ENCODE data around the gene SMG1.
"Not testable (repeated sequence)": the region's sequence is repeated elsewhere in the genome, so short reads cannot be mapped to it uniquely, and the experiment has no call there.

The SMG1 gene

DNA sequence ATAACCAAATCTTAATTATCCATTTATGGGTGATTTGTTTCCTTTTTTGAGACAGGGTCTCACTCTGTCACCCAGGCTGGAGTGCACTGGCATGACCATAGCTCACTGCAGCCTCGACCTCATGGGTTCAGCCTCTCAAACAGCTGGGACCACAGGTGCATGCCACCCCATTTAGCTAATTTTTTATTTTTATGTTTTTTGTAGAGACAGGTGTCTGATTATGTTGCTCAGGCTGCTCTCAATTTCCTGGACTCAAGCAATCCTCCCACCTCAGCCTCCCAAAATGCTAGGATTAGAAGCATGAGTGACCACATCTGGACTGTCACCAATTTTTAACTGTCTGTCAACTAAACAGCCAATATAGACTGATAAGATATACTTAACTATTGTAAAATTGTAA lies 25.0 kb downstream of the SMG1 start:
- not testable (repeated sequence) for H3K36me3 ChIP-seq (ENCODE audit: control insufficient read depth, insufficient read depth, low read length); H3K4me3 ChIP-seq (ENCODE audit: low read depth, low read length); H3K9ac ChIP-seq (ENCODE audit: low read length); H3K4me1 ChIP-seq (ENCODE audit: control insufficient read depth, insufficient read depth, low read length); H3K27ac ChIP-seq (ENCODE audit: low read depth, low read length); H3K9me3 ChIP-seq (ENCODE audit: control insufficient read depth, insufficient read depth, low read depth, low read length); H3K27me3 ChIP-seq (ENCODE audit: control insufficient read depth, insufficient read depth, low read length)

DNA sequence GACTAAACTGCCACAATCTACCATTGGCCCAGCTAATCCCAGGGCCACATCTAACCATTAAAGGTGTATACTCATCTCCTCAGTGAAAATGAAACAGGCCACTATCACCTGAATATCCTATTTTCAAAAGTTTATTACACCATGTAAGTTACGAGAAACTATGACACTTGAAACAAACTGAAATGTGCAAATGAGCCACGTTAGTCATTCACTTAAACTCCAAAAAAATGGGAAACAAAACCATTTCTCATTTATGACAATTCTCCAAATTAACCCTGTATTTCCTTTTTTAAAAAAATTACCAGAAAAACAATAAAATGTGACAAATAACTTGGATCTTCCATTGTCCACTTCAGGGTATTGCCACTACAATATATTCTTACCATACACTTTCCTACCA lies 41.8 kb downstream of the SMG1 start:
- H3K27me3 ChIP-seq (ENCODE audit: control insufficient read depth, insufficient read depth, low read length); H3K27ac ChIP-seq (ENCODE audit: low read depth, low read length); H3K4me3 ChIP-seq (ENCODE audit: low read depth, low read length); H3K9ac ChIP-seq (ENCODE audit: low read length); H3K4me1 ChIP-seq (ENCODE audit: control insufficient read depth, insufficient read depth, low read length); H3K9me3 ChIP-seq (ENCODE audit: control insufficient read depth, insufficient read depth, low read depth, low read length): not testable (repeated sequence)
- H3K36me3 ChIP-seq (ENCODE audit: control insufficient read depth, insufficient read depth, low read length) = peaks cover 38% of the 10 kb centered on the region

DNA sequence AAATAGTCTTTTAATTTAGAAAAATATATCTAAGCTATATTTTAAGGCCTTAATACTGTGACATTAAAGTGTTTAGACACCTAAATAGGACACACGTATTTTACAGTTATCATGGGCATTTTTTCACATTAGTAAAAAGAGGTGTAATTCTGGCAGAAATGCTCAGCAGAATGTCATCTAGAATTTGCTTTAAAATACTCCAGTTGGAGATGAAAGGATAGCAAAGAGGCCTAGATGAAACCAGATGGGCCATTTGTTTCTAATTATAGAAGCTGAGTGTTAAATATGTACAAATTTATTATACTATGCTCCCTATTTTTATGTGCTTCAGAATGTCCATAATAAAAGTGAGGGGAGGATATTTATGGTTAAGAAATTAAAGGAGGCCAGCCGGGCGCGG lies 48.5 kb downstream of the SMG1 start:
- peaks cover 36% of the 10 kb centered on the region for H3K36me3 ChIP-seq (ENCODE audit: control insufficient read depth, insufficient read depth, low read length)
- not testable (repeated sequence) for H3K27me3 ChIP-seq (ENCODE audit: control insufficient read depth, insufficient read depth, low read length); H3K4me1 ChIP-seq (ENCODE audit: control insufficient read depth, insufficient read depth, low read length); H3K9ac ChIP-seq (ENCODE audit: low read length); H3K27ac ChIP-seq (ENCODE audit: low read depth, low read length); H3K9me3 ChIP-seq (ENCODE audit: control insufficient read depth, insufficient read depth, low read depth, low read length); H3K4me3 ChIP-seq (ENCODE audit: low read depth, low read length)

DNA sequence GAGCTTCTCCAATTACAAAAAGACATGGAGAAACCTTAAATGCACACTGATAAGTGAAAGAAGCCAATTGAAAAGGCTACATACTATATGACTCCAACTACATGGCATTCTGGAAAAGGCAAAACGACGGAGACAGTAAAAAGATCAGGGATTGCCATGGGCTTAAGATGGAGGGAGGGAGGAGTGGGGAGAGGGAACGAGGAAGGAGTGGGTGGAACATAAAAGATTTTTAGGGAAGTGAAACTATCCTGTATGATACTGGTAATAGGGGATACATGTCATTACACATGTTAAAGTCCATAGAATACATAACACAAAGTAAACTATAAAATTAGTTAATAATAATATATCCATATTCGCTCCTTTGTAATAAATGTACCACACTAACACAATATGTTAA lies 48.9 kb downstream of the SMG1 start:
- H3K27me3 ChIP-seq (ENCODE audit: control insufficient read depth, insufficient read depth, low read length); H3K27ac ChIP-seq (ENCODE audit: low read depth, low read length); H3K4me1 ChIP-seq (ENCODE audit: control insufficient read depth, insufficient read depth, low read length); H3K9ac ChIP-seq (ENCODE audit: low read length); H3K4me3 ChIP-seq (ENCODE audit: low read depth, low read length); H3K9me3 ChIP-seq (ENCODE audit: control insufficient read depth, insufficient read depth, low read depth, low read length): not testable (repeated sequence)
- H3K36me3 ChIP-seq (ENCODE audit: control insufficient read depth, insufficient read depth, low read length) = peaks cover 37% of the 10 kb centered on the region

DNA sequence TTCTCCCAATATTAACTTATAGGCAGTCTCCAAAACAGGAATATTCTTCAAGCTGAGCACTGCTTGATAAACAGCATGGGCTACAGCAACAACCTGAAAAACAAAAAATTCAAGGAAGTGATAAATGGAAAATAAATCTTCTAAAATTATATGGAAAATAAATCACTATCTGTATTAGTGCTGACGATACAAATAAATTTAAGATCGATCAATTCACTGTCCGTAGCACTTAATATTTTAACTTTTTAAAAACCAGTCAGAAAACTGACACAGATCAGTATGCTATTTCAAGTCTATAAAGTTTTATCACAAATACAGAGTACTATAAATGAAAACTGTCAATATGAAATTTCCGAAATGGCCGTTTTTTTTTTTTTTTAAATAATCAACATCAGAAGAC lies 49.9 kb downstream of the SMG1 start:
- H3K4me1 ChIP-seq (ENCODE audit: control insufficient read depth, insufficient read depth, low read length); H3K9me3 ChIP-seq (ENCODE audit: control insufficient read depth, insufficient read depth, low read depth, low read length); H3K4me3 ChIP-seq (ENCODE audit: low read depth, low read length); H3K27ac ChIP-seq (ENCODE audit: low read depth, low read length); H3K27me3 ChIP-seq (ENCODE audit: control insufficient read depth, insufficient read depth, low read length); H3K9ac ChIP-seq (ENCODE audit: low read length): not testable (repeated sequence)
- H3K36me3 ChIP-seq (ENCODE audit: control insufficient read depth, insufficient read depth, low read length) = peaks cover 34% of the 10 kb centered on the region

DNA sequence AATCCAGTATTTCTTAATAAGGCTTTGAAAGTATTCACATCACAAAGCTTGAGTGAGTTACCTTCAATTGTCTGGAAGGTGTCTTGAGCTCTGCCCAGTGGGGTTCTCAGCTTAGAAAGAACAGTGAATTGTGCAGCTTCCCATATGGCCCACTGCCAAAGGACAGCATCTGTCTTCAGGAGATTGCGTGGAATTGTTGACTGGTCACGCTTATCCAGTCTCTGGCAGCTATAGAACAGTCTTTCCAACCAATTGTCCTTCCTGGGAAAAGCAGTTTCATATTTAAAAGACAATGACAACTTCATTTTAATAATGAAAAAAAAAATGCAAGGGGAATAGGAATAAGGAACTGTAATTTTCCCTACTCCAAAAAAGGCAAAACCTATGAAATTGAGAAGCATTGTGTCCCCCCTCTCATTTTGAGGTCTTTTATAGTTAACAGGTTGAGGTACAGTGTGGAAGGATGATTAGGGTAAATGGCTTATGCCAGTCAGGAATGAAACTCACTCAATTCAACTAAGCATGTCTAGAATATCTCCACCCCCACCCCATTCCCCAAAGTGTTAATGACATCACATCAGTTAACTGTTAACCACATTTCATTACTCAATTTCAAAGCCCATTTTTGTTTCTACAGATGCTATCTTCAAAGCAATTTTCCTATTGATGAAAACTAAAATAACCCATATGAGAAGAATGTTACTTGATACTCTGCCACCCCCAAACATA lies 57.0 kb downstream of the SMG1 start:
- H3K27me3 ChIP-seq (ENCODE audit: control insufficient read depth, insufficient read depth, low read length); H3K27ac ChIP-seq (ENCODE audit: low read depth, low read length); H3K9me3 ChIP-seq (ENCODE audit: control insufficient read depth, insufficient read depth, low read depth, low read length); H3K4me1 ChIP-seq (ENCODE audit: control insufficient read depth, insufficient read depth, low read length); H3K4me3 ChIP-seq (ENCODE audit: low read depth, low read length); H3K9ac ChIP-seq (ENCODE audit: low read length): not testable (repeated sequence)
- peaks cover 66% of the 10 kb centered on the region for H3K36me3 ChIP-seq (ENCODE audit: control insufficient read depth, insufficient read depth, low read length)

DNA sequence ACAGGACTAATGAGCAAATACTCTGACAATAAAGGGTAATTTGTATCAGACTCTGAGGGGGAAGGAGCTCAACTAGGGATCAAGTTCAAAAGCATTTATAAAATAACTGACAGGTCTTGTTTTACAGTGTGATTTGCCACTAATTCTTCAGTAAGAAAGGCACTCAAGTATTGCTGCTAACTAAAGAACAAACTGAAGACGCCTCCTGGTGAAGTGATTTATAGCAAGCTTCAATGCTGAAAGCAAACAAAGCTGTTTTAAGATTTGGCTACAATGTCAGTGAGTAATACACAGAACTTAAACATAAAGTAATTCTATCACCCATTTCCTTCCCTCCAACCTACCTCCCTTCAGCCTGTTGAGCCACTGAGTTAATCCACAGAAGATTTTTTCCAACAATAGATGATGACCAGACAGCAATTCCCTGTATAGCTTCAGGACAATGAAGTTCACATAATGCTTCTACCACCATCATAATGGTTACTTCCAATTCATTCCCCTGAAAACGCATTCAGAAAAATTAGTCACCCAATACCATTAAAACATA lies 59.9 kb downstream of the SMG1 start:
- H3K36me3 ChIP-seq (ENCODE audit: control insufficient read depth, insufficient read depth, low read length) = peaks cover 65% of the 10 kb centered on the region
- not testable (repeated sequence) for H3K9ac ChIP-seq (ENCODE audit: low read length); H3K27me3 ChIP-seq (ENCODE audit: control insufficient read depth, insufficient read depth, low read length); H3K9me3 ChIP-seq (ENCODE audit: control insufficient read depth, insufficient read depth, low read depth, low read length); H3K4me3 ChIP-seq (ENCODE audit: low read depth, low read length); H3K4me1 ChIP-seq (ENCODE audit: control insufficient read depth, insufficient read depth, low read length); H3K27ac ChIP-seq (ENCODE audit: low read depth, low read length)

DNA sequence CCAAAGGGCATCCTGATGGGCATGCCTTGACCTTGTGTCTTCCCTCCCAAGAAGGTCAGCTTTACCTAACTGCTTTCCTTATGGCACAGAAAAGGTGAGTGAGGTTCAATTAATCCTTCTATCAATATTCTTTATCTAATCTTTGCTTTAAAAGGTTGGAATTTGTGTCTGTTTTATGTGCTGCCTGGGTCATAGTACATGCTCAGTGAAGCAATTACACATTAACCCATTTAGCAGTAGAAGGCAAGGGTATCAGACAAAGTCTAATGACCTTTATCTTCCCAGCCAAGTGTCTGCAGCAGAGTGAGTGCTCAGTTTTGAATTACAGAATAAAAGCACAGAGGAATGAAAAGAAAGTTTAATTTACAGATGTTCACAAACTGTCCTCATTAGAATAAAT lies 63.3 kb downstream of the SMG1 start:
- H3K27ac ChIP-seq (ENCODE audit: low read depth, low read length); H3K4me1 ChIP-seq (ENCODE audit: control insufficient read depth, insufficient read depth, low read length); H3K27me3 ChIP-seq (ENCODE audit: control insufficient read depth, insufficient read depth, low read length); H3K9me3 ChIP-seq (ENCODE audit: control insufficient read depth, insufficient read depth, low read depth, low read length); H3K4me3 ChIP-seq (ENCODE audit: low read depth, low read length); H3K9ac ChIP-seq (ENCODE audit: low read length): not testable (repeated sequence)
- H3K36me3 ChIP-seq (ENCODE audit: control insufficient read depth, insufficient read depth, low read length) = peaks cover 51% of the 10 kb centered on the region

DNA sequence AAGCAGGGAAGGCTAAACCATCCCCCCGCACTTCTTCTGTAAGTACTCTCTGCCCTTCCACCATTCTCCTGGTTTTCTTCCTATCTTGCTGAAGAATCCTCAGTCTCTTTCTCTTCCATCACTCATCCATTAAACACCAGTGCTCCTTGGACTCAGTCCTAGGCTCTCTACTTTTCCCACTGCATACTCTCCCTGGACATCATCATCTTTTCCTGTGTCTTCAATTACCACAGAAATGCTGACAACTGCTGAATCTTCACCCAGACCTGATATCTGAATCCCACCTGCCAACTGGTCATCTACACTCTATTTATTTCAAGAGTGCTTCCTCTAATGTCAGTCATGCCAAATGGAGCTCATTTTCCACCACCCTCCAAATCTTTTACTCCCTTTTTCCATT lies 71.0 kb downstream of the SMG1 start:
- no peaks in the 10 kb centered on the region for H3K27me3 ChIP-seq (ENCODE audit: control insufficient read depth, insufficient read depth, low read length)
- no peak overlapping the region for H3K4me3 ChIP-seq (ENCODE audit: low read depth, low read length)
- no peak overlapping the region for H3K9ac ChIP-seq (ENCODE audit: low read length)
- H3K27ac ChIP-seq (ENCODE audit: low read depth, low read length) = no peak overlapping the region
- H3K9me3 ChIP-seq (ENCODE audit: control insufficient read depth, insufficient read depth, low read depth, low read length) = no peaks in the 10 kb centered on the region
- H3K36me3 ChIP-seq (ENCODE audit: control insufficient read depth, insufficient read depth, low read length) = peaks cover 84% of the 10 kb centered on the region
- H3K4me1 ChIP-seq (ENCODE audit: control insufficient read depth, insufficient read depth, low read length) = no peaks in the 10 kb centered on the region

DNA sequence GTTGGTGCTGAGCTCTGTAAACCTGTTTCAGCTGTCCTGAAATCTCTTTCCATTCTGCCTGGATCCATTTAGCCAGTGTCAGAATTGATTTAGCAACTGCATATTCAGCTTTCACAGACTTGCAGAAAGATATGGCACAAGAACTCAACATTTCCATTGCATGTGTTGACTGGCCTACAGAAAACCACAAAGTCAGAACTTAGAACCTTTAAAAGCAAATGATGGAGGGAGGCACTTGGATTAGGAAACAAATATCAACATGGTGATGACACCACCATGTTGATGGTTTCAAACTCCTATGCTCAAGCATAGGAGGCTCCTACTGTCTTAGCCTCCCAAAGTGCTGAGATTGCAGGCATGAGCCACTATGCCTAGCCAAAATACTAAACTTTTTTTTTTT lies 72.5 kb downstream of the SMG1 start:
- Histone ChIP-seq H3K9ac (ENCODE audit: low read length) (no peak overlapping the region), H3K4me3 (ENCODE audit: low read depth, low read length) (no peak overlapping the region), H3K36me3 (ENCODE audit: control insufficient read depth, insufficient read depth, low read length) (peaks cover 95% of the 10 kb centered on the region), H3K4me1 (ENCODE audit: control insufficient read depth, insufficient read depth, low read length) (no peaks in the 10 kb centered on the region), H3K27me3 (ENCODE audit: control insufficient read depth, insufficient read depth, low read length) (no peaks in the 10 kb centered on the region), H3K9me3 (ENCODE audit: control insufficient read depth, insufficient read depth, low read depth, low read length) (no peaks in the 10 kb centered on the region), H3K27ac (ENCODE audit: low read depth, low read length) (no peak overlapping the region)

DNA sequence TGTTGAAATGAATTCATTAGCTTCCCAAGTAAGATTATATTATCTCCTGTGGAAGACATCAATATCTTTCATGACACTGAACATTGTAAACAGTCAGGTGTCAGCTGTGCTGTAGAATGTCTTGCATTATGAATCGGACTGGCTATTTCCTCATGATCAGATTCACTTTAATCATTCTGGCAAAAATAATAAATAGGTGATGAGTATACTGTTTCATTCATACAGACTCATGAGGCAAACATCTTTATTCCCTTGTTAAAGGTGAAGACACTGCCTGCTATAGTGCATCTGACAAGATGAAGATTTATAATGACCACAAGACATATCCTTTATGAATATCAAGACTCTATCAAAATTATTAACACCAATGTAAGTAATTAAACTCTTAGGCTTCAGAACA lies 73.6 kb downstream of the SMG1 start:
- Histone ChIP-seq H3K27ac (ENCODE audit: low read depth, low read length) (no peak overlapping the region), H3K4me1 (ENCODE audit: control insufficient read depth, insufficient read depth, low read length) (no peaks in the 10 kb centered on the region), H3K4me3 (ENCODE audit: low read depth, low read length) (no peak overlapping the region), H3K36me3 (ENCODE audit: control insufficient read depth, insufficient read depth, low read length) (peaks cover 98% of the 10 kb centered on the region), H3K27me3 (ENCODE audit: control insufficient read depth, insufficient read depth, low read length) (no peaks in the 10 kb centered on the region), H3K9ac (ENCODE audit: low read length) (no peak overlapping the region), H3K9me3 (ENCODE audit: control insufficient read depth, insufficient read depth, low read depth, low read length) (no peaks in the 10 kb centered on the region)

DNA sequence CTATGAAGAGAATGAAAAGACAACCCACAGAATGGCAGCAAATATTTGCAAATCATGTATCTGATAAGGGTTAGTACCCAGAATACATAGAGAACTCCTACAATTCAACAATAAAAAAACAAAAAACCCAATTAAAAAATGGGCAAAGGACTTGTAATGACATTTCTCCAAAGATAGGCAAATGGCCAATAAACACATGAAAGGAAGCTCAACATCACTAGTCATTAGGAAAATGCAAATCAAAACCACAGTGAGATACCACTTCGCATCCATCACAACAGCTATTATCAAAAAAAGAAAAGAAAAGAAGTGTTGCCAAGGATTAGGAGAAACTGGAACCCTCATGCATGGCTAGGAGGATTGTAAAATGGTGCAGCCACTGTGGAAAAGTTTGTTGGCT lies 79.8 kb downstream of the SMG1 start:
- no peak overlapping the region for H3K27ac ChIP-seq (ENCODE audit: low read depth, low read length)
- H3K4me3 ChIP-seq (ENCODE audit: low read depth, low read length) = no peak overlapping the region
- H3K9ac ChIP-seq (ENCODE audit: low read length) = no peak overlapping the region
- H3K9me3 ChIP-seq (ENCODE audit: control insufficient read depth, insufficient read depth, low read depth, low read length) = no peaks in the 10 kb centered on the region
- no peaks in the 10 kb centered on the region for H3K27me3 ChIP-seq (ENCODE audit: control insufficient read depth, insufficient read depth, low read length)
- peaks cover 98% of the 10 kb centered on the region for H3K36me3 ChIP-seq (ENCODE audit: control insufficient read depth, insufficient read depth, low read length)
- H3K4me1 ChIP-seq (ENCODE audit: control insufficient read depth, insufficient read depth, low read length) = peaks cover 9% of the 10 kb centered on the region; the same call in 1 of the 2 replicates

Measured in HUES6 (cell line).